GM23338 (cell line): ENCODE measurements around the gene CXCL16. TPM values are rescaled to one million over a fixed set of nuclear protein-coding genes. Genes with fewer than 3 reads are reported as not detected.

Experiments used
- ATAC-seq: fragments of 200-7000 bp; cut with Tn5 transposase; 3 replicates; pipeline ENCODE4 v1.9.1; 2020
- DNase-seq: peaks from one replicate; pipeline ENCODE4 v3.0.0-alpha.2; 2015; ENCODE audit warnings: low spot score
- H2AFZ ChIP-seq: fragments of 200-600 bp; sonication (generic); 2 replicates; pipeline ENCODE4 v1.8.0; 2016; ENCODE audit warnings: antibody characterized with exemption, mild to moderate bottlenecking, moderate library complexity
- H3F3A ChIP-seq: fragments of 200-600 bp; sonication (generic); replicated peaks from 2 replicates; pipeline ENCODE4 v1.8.0; 2017; ENCODE audit warnings: antibody characterized with exemption, mixed run types, low read depth
- H3K27ac ChIP-seq: fragments of 200-600 bp; sonication (generic); 2 replicates; pipeline ENCODE4 v1.6.1; 2016; ENCODE audit warnings: low read depth
- H3K27me3 ChIP-seq: fragments of 200-600 bp; sonication (generic); 2 replicates; pipeline ENCODE4 v1.8.0; 2016; ENCODE audit warnings: mild to moderate bottlenecking, mixed run types, moderate library complexity; ENCODE audit not compliant: insufficient read depth
- H3K36me3 ChIP-seq: fragments of 200-600 bp; sonication (generic); 2 replicates; pipeline ENCODE4 v1.8.0; 2016; ENCODE audit warnings: mild to moderate bottlenecking; ENCODE audit not compliant: insufficient read depth
- H3K4me1 ChIP-seq: fragments of 200-600 bp; sonication (generic); 2 replicates; pipeline ENCODE4 v1.8.0; 2016; ENCODE audit warnings: mild to moderate bottlenecking, moderate library complexity; ENCODE audit not compliant: insufficient read depth
- H3K4me2 ChIP-seq: fragments of 200-600 bp; sonication (generic); 2 replicates; pipeline ENCODE4 v1.7.1; 2017; ENCODE audit warnings: mixed run types
- H3K4me3 ChIP-seq: fragments of 200-600 bp; sonication (generic); 2 replicates; pipeline ENCODE4 v1.6.1; 2016; ENCODE audit warnings: mixed run types
- H3K79me2 ChIP-seq: fragments of 200-600 bp; sonication (generic); replicated peaks from 2 replicates; pipeline ENCODE4 v1.8.0; 2017; ENCODE audit warnings: mild to moderate bottlenecking; ENCODE audit not compliant: insufficient read depth
- H3K9me2 ChIP-seq: fragments of 200-600 bp; sonication (generic); 2 replicates; pipeline ENCODE4 v1.8.0; 2017; ENCODE audit not compliant: insufficient read depth
- H4K20me1 ChIP-seq: fragments of 200-600 bp; sonication (generic); replicated peaks from 2 replicates; pipeline ENCODE4 v1.8.0; 2017; ENCODE audit warnings: mild to moderate bottlenecking; ENCODE audit not compliant: insufficient read depth
- H3K27ac Mint-ChIP-seq: 2 replicates; pipeline ENCODE4 v1.8.0; 2020; ENCODE audit warnings: inconsistent platforms, mild to moderate bottlenecking, moderate library complexity, mixed read lengths
- H3K27me3 Mint-ChIP-seq: 3 replicates; pipeline ENCODE4 v1.8.0; 2022; ENCODE audit warnings: low read depth, mild to moderate bottlenecking, moderate library complexity, mixed read lengths, inconsistent platforms; ENCODE audit not compliant: insufficient read depth, poor library complexity
- H3K36me3 Mint-ChIP-seq: 3 replicates; pipeline ENCODE4 v1.8.0; 2021; ENCODE audit warnings: low read depth, mild to moderate bottlenecking, inconsistent platforms, moderate library complexity, mixed read lengths
- H3K4me1 Mint-ChIP-seq: 3 replicates; pipeline ENCODE4 v1.8.0; 2020; ENCODE audit warnings: mild to moderate bottlenecking, inconsistent platforms, mixed read lengths
- H3K4me3 Mint-ChIP-seq: 3 replicates; pipeline ENCODE4 v1.8.0; 2021; ENCODE audit warnings: moderate library complexity, mild to moderate bottlenecking, inconsistent platforms, mixed read lengths
- H3K9me3 Mint-ChIP-seq: 3 replicates; pipeline ENCODE4 v1.8.0; 2020; ENCODE audit warnings: moderate library complexity, mild to moderate bottlenecking, inconsistent platforms, mixed read lengths
- CREB1 ChIP-seq: fragments of 250-450 bp; sonication (Bioruptor Pico); IDR thresholded peaks from 2 replicates; pipeline ENCODE4 v1.5.0; 2020; ENCODE audit warnings: low read depth, mild to moderate bottlenecking, moderate library complexity
- CTCF ChIP-seq, 2 experiments: fragments of 200-600 bp in 1 of 2; sonication (generic) in 1 of 2; conservative IDR thresholded peaks; 2 replicates each; pipeline versions ENCODE4 v1.5.1 to v1.6.1; 2016 to 2017; ENCODE audit warnings: antibody characterized with exemption in 2 of 2, low read depth in 2 of 2, mild to moderate bottlenecking in 2 of 2, moderate library complexity in 1 of 2
- EZH2 ChIP-seq: fragments of 200-600 bp; sonication (generic); IDR thresholded peaks from one replicate; pipeline ENCODE4 v1.8.0; 2017; ENCODE audit warnings: antibody characterized with exemption, mild to moderate bottlenecking, low read depth; ENCODE audit not compliant: unreplicated experiment
- JUNB ChIP-seq: IDR thresholded peaks from one replicate; pipeline ENCODE4 v1.6.1; 2016; ENCODE audit warnings: antibody characterized with exemption; ENCODE audit not compliant: unreplicated experiment
- ZNF331 ChIP-seq: fragments of 250-450 bp; sonication (Bioruptor Pico); IDR thresholded peaks from 2 replicates; pipeline ENCODE4 v1.5.0; 2020; ENCODE audit warnings: low read depth, mild to moderate bottlenecking, moderate library complexity
- polyA plus RNA-seq: library from polyadenylated mRNA; unstranded; fragments of >200 nt; fragmentation: Nextera tagmentation; extraction: Ambion mirVana; gene quantifications from 2 replicates; pipeline ENCODE4 v1.2.1, GENCODE V29; 2016
- total RNA-seq: library from RNA; depleted of rRNA; stranded (reverse); fragments of >200 nt; shearing (Covaris generic); gene quantifications from 2 replicates; pipeline ENCODE4 v1.2.3, GENCODE V29; 2014
- TF ChIP-seq, protein P1 (sequence below): IDR thresholded peaks from one replicate; pipeline ENCODE4 v1.6.1; 2018; ENCODE audit warnings: antibody characterized with exemption; ENCODE audit not compliant: unreplicated experiment
- TF ChIP-seq, protein P2 (sequence below): fragments of 250-450 bp; sonication (Bioruptor Pico); IDR thresholded peaks from 2 replicates; pipeline ENCODE4 v1.5.0; 2020; ENCODE audit warnings: mild to moderate bottlenecking, moderate library complexity

Gene CXCL16
- total and polyA plus RNA-seq, 2 experiments from 2014 or later = 4.0 to 4.1 TPM

GRCh38 chr17:4780325-4780955, 40.7 kb upstream of the CXCL16 start (continued):
- TF ChIP-seq, protein P1, sequence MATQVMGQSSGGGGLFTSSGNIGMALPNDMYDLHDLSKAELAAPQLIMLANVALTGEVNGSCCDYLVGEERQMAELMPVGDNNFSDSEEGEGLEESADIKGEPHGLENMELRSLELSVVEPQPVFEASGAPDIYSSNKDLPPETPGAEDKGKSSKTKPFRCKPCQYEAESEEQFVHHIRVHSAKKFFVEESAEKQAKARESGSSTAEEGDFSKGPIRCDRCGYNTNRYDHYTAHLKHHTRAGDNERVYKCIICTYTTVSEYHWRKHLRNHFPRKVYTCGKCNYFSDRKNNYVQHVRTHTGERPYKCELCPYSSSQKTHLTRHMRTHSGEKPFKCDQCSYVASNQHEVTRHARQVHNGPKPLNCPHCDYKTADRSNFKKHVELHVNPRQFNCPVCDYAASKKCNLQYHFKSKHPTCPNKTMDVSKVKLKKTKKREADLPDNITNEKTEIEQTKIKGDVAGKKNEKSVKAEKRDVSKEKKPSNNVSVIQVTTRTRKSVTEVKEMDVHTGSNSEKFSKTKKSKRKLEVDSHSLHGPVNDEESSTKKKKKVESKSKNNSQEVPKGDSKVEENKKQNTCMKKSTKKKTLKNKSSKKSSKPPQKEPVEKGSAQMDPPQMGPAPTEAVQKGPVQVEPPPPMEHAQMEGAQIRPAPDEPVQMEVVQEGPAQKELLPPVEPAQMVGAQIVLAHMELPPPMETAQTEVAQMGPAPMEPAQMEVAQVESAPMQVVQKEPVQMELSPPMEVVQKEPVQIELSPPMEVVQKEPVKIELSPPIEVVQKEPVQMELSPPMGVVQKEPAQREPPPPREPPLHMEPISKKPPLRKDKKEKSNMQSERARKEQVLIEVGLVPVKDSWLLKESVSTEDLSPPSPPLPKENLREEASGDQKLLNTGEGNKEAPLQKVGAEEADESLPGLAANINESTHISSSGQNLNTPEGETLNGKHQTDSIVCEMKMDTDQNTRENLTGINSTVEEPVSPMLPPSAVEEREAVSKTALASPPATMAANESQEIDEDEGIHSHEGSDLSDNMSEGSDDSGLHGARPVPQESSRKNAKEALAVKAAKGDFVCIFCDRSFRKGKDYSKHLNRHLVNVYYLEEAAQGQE = no peak
- TF ChIP-seq JUNB (no peak), CREB1 (CRISPR knock-in tag) (no peak), EZH2 (no peak)

- H4K20me1 ChIP-seq = no peaks in the 10 kb centered on the region
- Mint-ChIP-seq H3K9me3 (no peaks in the 10 kb centered on the region), H3K4me1 (peaks cover 6% of the 10 kb centered on the region; the same call in 2 of the 3 replicates), H3K4me3 (no peak overlapping the region), H3K27me3 (peaks cover 15% of the 10 kb centered on the region), H3K27ac (no peak overlapping the region), H3K36me3 (no peaks in the 10 kb centered on the region)
- H3K27me3 ChIP-seq = no peaks in the 10 kb centered on the region
- no peaks in the 10 kb centered on the region for H3K79me2 ChIP-seq
- H3K9me2 ChIP-seq = no peaks in the 10 kb centered on the region
- H3F3A ChIP-seq = no peaks in the 10 kb centered on the region
- no peaks in the 10 kb centered on the region for H3K36me3 ChIP-seq
- no peak for ATAC-seq
- H2AFZ ChIP-seq = peak overlapping the region; percentile 14; the same call in 1 of the 2 replicates
- H3K27ac ChIP-seq = no peak overlapping the region
- H3K4me2 ChIP-seq = no peak overlapping the region
- no peaks in the 10 kb centered on the region for H3K4me1 ChIP-seq
- DNase-seq = no peak
- no peak overlapping the region for H3K4me3 ChIP-seq
- TF ChIP-seq ZNF331 (no peak), CREB1 (CRISPR knock-in tag) (no peak), CTCF (conservative IDR thresholded peaks at IDR 0.05; ENCODE audit: low read depth in 2 of 2) (no peak), JUNB (no peak)
- TF ChIP-seq, protein P2, sequence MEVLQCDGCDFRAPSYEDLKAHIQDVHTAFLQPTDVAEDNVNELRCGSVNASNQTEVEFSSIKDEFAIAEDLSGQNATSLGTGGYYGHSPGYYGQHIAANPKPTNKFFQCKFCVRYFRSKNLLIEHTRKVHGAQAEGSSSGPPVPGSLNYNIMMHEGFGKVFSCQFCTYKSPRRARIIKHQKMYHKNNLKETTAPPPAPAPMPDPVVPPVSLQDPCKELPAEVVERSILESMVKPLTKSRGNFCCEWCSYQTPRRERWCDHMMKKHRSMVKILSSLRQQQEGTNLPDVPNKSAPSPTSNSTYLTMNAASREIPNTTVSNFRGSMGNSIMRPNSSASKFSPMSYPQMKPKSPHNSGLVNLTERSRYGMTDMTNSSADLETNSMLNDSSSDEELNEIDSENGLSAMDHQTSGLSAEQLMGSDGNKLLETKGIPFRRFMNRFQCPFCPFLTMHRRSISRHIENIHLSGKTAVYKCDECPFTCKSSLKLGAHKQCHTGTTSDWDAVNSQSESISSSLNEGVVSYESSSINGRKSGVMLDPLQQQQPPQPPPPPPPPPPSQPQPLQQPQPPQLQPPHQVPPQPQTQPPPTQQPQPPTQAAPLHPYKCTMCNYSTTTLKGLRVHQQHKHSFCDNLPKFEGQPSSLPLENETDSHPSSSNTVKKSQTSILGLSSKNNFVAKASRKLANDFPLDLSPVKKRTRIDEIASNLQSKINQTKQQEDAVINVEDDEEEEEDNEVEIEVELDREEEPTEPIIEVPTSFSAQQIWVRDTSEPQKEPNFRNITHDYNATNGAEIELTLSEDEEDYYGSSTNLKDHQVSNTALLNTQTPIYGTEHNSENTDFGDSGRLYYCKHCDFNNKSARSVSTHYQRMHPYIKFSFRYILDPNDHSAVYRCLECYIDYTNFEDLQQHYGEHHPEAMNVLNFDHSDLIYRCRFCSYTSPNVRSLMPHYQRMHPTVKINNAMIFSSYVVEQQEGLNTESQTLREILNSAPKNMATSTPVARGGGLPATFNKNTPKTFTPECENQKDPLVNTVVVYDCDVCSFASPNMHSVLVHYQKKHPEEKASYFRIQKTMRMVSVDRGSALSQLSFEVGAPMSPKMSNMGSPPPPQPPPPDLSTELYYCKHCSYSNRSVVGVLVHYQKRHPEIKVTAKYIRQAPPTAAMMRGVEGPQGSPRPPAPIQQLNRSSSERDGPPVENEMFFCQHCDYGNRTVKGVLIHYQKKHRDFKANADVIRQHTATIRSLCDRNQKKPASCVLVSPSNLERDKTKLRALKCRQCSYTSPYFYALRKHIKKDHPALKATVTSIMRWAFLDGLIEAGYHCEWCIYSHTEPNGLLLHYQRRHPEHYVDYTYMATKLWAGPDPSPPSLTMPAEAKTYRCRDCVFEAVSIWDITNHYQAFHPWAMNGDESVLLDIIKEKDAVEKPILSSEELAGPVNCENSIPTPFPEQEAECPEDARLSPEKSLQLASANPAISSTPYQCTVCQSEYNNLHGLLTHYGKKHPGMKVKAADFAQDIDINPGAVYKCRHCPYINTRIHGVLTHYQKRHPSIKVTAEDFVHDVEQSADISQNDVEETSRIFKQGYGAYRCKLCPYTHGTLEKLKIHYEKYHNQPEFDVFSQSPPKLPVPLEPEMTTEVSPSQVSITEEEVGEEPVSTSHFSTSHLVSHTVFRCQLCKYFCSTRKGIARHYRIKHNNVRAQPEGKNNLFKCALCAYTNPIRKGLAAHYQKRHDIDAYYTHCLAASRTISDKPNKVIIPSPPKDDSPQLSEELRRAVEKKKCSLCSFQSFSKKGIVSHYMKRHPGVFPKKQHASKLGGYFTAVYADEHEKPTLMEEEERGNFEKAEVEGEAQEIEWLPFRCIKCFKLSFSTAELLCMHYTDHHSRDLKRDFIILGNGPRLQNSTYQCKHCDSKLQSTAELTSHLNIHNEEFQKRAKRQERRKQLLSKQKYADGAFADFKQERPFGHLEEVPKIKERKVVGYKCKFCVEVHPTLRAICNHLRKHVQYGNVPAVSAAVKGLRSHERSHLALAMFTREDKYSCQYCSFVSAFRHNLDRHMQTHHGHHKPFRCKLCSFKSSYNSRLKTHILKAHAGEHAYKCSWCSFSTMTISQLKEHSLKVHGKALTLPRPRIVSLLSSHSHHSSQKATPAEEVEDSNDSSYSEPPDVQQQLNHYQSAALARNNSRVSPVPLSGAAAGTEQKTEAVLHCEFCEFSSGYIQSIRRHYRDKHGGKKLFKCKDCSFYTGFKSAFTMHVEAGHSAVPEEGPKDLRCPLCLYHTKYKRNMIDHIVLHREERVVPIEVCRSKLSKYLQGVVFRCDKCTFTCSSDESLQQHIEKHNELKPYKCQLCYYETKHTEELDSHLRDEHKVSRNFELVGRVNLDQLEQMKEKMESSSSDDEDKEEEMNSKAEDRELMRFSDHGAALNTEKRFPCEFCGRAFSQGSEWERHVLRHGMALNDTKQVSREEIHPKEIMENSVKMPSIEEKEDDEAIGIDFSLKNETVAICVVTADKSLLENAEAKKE (CRISPR knock-in tag) = no peak
Observed at GRCh38 chr17:4777969-4778760, 38.4 kb upstream of the CXCL16 start.
